Mucosa of descending colon (tissue), 3 donors: ENCODE measurements around the gene LPCAT2. TPM values are rescaled to one million over a fixed set of nuclear protein-coding genes. Genes with fewer than 3 reads are reported as not detected.

Experiments used
- ATAC-seq: fragments of 200-7000 bp; cut with Tn5 transposase; one replicate; pipeline ENCODE4 v1.9.1; 2020; ENCODE audit warnings: mild to moderate bottlenecking, moderate library complexity
- DNase-seq, 3 donors: peaks; one replicate each; pipeline ENCODE4 v3.0.0-alpha.2; 2020
- H3K36me3 ChIP-seq: fragments of 200-600 bp; one replicate; pipeline ENCODE4 v1.8.0; 2021; ENCODE audit warnings: low read depth, mild to moderate bottlenecking
- H3K4me1 ChIP-seq: fragments of 200-600 bp; one replicate; pipeline ENCODE4 v1.8.0; 2021; ENCODE audit warnings: low read depth, mild to moderate bottlenecking
- H3K4me3 ChIP-seq: fragments of 200-600 bp; one replicate; pipeline ENCODE4 v1.8.0; 2021; ENCODE audit warnings: mild to moderate bottlenecking
- H3K9me3 ChIP-seq: fragments of 200-600 bp; one replicate; pipeline ENCODE4 v1.8.0; 2021; ENCODE audit warnings: mild to moderate bottlenecking
- intact Hi-C, 2 donors: fragments of 100-400 bp; cut with DNase I in 1 of 2; cut with micrococcal nuclease in 1 of 2; formaldehyde crosslinking; loops; one replicate each; pipeline versions ENCODE4 v1.11.0 to v1.11.1; 2022; cut with DNase I, micrococcal nuclease
- total RNA-seq, 3 donors: library from RNA; stranded (reverse); fragmentation: NEBNext Ultra II Directional in 2 of 3; extraction: Animal tissue kit (Norgen Biotek cat#: 25700) in 2 of 3; gene quantifications; one replicate each; pipeline versions ENCODE4 v1.2.1 to v1.2.4, GENCODE V29; 2021 to 2023
- TF ChIP-seq, protein P1 (sequence below): fragments of 200-600 bp; IDR thresholded peaks from one replicate; pipeline ENCODE4 v1.8.0; 2022; ENCODE audit warnings: antibody characterized with exemption, mild to moderate bottlenecking
- donor health status: DM: no; HTN: no; CAD: no; lungs with moderate emphysema.
- donor health status: DM: no; HTN: no; CAD: no.
- donor health status: DM: no; HTN: yes; CAD: no.

The LPCAT2 gene
- total RNA-seq, 3 donors from 2014 or later: 11.3 to 22.1 (median 13.8) TPM

DNA sequence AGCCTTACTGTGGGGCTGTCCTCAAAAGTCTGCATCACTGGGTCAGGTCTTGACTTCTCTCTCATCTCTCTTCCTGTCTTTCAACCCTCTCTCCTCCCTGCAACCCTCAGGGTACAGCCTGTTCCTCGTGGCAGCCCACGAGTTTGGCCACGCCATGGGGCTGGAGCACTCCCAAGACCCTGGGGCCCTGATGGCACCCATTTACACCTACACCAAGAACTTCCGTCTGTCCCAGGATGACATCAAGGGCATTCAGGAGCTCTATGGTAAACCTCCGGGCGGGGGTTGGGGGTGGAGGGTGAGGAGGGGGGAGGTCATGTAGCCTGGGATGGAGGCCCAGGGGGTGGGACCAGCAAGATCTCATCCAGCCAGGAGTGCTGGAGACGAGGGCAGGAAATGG, 17.2 kb upstream of the LPCAT2 start:
- intact Hi-C loops: no loop called here
- peaks cover 6% of the 10 kb centered on the region for H3K4me1 ChIP-seq
- ATAC-seq: no peak
- no peak for DNase-seq
- no peaks in the 10 kb centered on the region for H3K9me3 ChIP-seq
- no peak overlapping the region for H3K4me3 ChIP-seq
- TF ChIP-seq, protein P1, sequence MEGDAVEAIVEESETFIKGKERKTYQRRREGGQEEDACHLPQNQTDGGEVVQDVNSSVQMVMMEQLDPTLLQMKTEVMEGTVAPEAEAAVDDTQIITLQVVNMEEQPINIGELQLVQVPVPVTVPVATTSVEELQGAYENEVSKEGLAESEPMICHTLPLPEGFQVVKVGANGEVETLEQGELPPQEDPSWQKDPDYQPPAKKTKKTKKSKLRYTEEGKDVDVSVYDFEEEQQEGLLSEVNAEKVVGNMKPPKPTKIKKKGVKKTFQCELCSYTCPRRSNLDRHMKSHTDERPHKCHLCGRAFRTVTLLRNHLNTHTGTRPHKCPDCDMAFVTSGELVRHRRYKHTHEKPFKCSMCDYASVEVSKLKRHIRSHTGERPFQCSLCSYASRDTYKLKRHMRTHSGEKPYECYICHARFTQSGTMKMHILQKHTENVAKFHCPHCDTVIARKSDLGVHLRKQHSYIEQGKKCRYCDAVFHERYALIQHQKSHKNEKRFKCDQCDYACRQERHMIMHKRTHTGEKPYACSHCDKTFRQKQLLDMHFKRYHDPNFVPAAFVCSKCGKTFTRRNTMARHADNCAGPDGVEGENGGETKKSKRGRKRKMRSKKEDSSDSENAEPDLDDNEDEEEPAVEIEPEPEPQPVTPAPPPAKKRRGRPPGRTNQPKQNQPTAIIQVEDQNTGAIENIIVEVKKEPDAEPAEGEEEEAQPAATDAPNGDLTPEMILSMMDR: no peak
- H3K36me3 ChIP-seq: no peaks in the 10 kb centered on the region

DNA sequence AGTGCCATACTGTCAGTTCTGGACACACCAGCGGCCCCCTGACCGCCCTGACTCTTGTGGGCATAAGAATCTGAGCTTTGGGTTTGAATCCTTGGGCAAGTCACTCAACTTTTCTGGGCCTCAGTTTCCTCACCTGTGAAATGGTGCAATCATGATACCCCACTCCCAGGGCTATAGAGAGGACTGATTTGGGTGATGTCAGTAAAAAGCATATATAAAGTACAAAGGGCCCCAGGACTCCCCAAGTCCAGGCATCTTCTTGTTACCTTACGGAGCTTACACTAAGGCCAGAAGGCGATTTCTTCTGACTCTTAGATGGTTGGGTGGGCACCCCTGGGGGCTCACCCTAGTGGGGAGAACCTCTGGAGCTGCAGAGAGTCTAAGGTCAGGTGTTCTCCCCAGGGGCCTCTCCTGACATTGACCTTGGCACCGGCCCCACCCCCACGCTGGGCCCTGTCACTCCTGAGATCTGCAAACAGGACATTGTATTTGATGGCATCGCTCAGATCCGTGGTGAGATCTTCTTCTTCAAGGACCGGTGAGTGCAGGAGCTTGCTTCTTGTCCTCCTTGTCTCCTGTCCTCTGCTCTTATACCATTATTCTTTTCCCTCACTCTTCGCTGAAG, 16.0 kb upstream of the LPCAT2 start:
- DNase-seq (no peak), ATAC-seq (no peak)
- intact Hi-C loops: no loop called here
- no peaks in the 10 kb centered on the region for H3K36me3 ChIP-seq
- H3K4me1 ChIP-seq: peaks cover 6% of the 10 kb centered on the region
- TF ChIP-seq, protein P1: no peak
- no peaks in the 10 kb centered on the region for H3K9me3 ChIP-seq
- H3K4me3 ChIP-seq: no peak overlapping the region

- H3K4me1 ChIP-seq: peaks cover 8% of the 10 kb centered on the region
- H3K9me3 ChIP-seq: no peaks in the 10 kb centered on the region
- ATAC-seq (peak; percentile 81), DNase-seq (peak in 1 of 3 donors; percentile 67)
- TF ChIP-seq, protein P1: no peak
- intact Hi-C loops: no loop called here
- no peak overlapping the region for H3K4me3 ChIP-seq
- no peaks in the 10 kb centered on the region for H3K36me3 ChIP-seq
Measured at GRCh38 chr16:55494994-55495421, 13.9 kb upstream of the LPCAT2 start.

DNA sequence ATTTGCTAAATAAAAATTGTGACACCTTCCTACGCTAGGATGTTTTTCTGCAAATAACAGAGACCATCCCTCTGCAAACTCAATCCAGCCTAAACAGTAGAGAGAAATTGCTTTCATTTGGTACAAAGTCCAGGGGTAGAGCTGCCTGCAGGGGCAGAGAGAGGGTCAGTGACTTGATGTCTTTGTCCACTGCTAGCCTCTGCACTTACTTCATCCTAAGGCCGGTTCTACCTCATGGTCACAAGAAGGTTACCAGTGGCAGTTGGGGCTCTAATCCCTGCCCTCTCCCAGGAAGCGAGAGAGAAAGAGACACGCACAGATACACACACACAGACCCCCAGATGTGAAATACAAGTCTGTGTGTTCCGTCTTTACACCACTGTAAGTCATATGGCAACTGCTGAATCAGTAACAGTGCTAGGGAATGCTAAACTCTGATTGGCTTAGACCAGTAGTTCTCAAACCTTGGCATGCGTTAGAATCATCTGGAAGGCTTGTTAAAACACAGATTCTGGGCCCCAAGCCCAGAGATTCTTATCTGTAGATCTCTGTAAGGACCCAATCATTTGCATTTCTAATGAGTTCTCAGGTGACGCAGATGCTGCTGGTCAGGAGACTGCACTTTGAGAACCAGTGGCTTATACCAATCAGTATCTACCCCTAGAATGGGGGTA, 13.1 kb upstream of the LPCAT2 start:
- Histone ChIP-seq H3K4me3 (no peak overlapping the region), H3K9me3 (no peaks in the 10 kb centered on the region), H3K36me3 (no peaks in the 10 kb centered on the region), H3K4me1 (peaks cover 8% of the 10 kb centered on the region)
- intact Hi-C loops: no loop called here
- TF ChIP-seq, protein P1: no peak
- ATAC-seq (peak; percentile 70), DNase-seq (peak in 1 of 3 donors; percentile 60)

GRCh38 chr16:55496509-55497145, 12.2 kb upstream of the LPCAT2 start:
- H3K4me1 ChIP-seq: peaks cover 14% of the 10 kb centered on the region
- H3K9me3 ChIP-seq: no peaks in the 10 kb centered on the region
- no peaks in the 10 kb centered on the region for H3K36me3 ChIP-seq
- H3K4me3 ChIP-seq: no peak overlapping the region
- DNase-seq: no peak
- no peak for ATAC-seq
- TF ChIP-seq, protein P1: no peak
- intact Hi-C loops: no loop called here
